Mesothelial cell of epicardium (in vitro differentiated cells): ENCODE results near the gene VPS29. TPM values are rescaled to one million over a fixed set of nuclear protein-coding genes. Genes with fewer than 3 reads are reported as not detected.

Experiments
- DNase-seq, 2 experiments: peaks; one replicate each; pipeline ENCODE4 v3.0.0; 2021; ENCODE audit warnings: low spot score in 2 of 2; ENCODE audit not compliant: unreplicated experiment in 2 of 2
- H3K27ac Mint-ChIP-seq: 2 replicates; pipeline ENCODE4 v1.8.0; 2021; ENCODE audit warnings: mixed read lengths
- H3K27me3 Mint-ChIP-seq: 2 replicates; pipeline ENCODE4 v1.8.0; 2021; ENCODE audit warnings: low read depth, mixed read lengths
- H3K36me3 Mint-ChIP-seq: 2 replicates; pipeline ENCODE4 v1.8.0; 2021; ENCODE audit warnings: mixed read lengths
- H3K4me1 Mint-ChIP-seq: 2 replicates; pipeline ENCODE4 v1.8.0; 2021; ENCODE audit warnings: mixed read lengths
- H3K4me3 Mint-ChIP-seq: 2 replicates; pipeline ENCODE4 v1.8.0; 2021; ENCODE audit warnings: mild to moderate bottlenecking, moderate library complexity, mixed read lengths
- H3K9me3 Mint-ChIP-seq: 2 replicates; pipeline ENCODE4 v1.8.0; 2021; ENCODE audit warnings: mixed read lengths
- total RNA-seq: library from RNA; stranded (reverse); gene quantifications from 3 replicates; pipeline ENCODE4 v1.2.1, GENCODE V29; 2021
- TF ChIP-seq, protein P1 (sequence below): fragments of 200-600 bp; sonication (generic); IDR thresholded peaks from one replicate; pipeline ENCODE4 v1.5.0; 2021; ENCODE audit warnings: antibody characterized with exemption; ENCODE audit not compliant: unreplicated experiment

VPS29 gene
- total RNA-seq, 1 donor from 2014 or later = 77.0 TPM

DNA sequence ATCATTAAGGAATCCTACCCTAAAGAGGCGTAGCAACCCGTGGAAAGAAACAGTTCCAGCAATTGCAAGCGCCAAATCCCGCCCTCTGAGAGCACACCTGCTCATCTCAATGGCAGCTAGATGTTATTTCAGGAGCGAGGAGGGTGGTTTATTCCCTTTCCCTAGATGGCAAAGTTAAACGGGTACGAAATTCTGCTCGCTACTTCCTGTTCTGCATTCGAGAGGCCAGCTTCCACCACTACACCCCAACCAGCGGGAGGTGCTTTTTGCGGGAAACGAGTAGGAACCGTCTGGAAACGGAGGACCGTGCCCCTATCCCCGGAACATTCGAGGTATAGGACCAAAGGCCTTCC lies 536 bp downstream of the VPS29 start:
- Mint-ChIP-seq H3K27ac (peak overlapping the region; percentile 97), H3K27me3 (no peaks in the 10 kb centered on the region), H3K9me3 (peaks cover 6% of the 10 kb centered on the region), H3K4me3 (peak overlapping the region; percentile 98), H3K36me3 (peaks cover 2% of the 10 kb centered on the region), H3K4me1 (peaks cover 31% of the 10 kb centered on the region)
- DNase-seq = peak in 1 of 2 experiments; percentile 38
- TF ChIP-seq, protein P1, sequence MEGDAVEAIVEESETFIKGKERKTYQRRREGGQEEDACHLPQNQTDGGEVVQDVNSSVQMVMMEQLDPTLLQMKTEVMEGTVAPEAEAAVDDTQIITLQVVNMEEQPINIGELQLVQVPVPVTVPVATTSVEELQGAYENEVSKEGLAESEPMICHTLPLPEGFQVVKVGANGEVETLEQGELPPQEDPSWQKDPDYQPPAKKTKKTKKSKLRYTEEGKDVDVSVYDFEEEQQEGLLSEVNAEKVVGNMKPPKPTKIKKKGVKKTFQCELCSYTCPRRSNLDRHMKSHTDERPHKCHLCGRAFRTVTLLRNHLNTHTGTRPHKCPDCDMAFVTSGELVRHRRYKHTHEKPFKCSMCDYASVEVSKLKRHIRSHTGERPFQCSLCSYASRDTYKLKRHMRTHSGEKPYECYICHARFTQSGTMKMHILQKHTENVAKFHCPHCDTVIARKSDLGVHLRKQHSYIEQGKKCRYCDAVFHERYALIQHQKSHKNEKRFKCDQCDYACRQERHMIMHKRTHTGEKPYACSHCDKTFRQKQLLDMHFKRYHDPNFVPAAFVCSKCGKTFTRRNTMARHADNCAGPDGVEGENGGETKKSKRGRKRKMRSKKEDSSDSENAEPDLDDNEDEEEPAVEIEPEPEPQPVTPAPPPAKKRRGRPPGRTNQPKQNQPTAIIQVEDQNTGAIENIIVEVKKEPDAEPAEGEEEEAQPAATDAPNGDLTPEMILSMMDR = no peak

DNA sequence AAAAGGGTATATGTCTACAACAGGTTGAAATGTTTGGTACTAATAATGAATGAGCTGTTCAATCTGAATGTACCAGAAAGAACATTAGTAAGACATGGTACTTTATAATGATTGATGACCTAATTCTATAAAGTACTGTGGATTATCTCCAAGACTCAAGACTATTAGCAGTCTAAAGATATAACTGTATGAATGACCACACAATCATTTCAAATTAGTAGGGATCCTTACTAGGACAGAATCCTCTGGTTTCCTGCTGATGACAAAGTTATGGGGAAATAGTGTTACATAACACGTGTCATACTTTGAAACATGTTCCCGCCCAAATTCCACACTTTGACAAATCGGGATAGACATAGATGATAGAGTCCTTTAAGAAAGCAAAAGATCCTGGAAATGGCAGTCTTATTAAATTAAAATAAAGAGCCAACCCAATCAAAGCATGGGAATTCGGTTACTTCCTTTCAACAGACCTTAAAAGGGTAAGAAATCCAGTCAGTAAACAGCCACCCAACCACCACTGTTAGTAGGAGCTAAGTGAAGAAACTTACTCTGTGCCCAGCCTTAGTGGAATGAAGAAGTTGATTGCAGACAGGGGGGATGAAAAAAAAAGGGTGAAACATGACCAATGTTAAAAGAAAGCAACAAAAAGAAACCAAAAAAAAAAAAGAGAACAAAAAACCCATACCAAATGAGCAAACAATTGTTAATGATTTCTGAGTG lies 2.8 kb downstream of the VPS29 start:
- Mint-ChIP-seq H3K4me3 (no peak overlapping the region), H3K4me1 (peaks cover 31% of the 10 kb centered on the region), H3K9me3 (peaks cover 6% of the 10 kb centered on the region), H3K27ac (peak overlapping the region; percentile 66), H3K27me3 (no peaks in the 10 kb centered on the region), H3K36me3 (peaks cover 11% of the 10 kb centered on the region)
- TF ChIP-seq, protein P1 = no peak
- no peak for DNase-seq

DNA sequence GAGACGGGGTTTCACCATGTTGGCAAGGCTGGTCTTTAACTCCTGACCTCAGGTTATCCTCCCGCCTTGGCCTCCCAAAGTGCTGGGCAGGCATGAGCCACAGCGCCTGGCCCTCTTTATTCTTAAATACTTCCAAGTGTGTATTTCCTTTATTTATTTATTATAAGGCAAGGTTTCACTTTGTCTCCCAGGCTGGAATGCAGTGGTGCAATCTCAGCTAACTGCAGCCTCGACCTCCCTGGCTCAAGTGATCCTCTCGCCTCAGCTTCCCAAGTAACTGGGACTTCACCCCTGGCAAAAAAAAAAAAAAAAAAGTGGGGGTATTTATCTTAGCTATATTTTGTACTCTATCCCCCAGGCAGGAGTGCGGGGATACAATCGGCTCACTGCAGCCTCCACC lies 26.5 kb downstream of the VPS29 start:
- no peaks in the 10 kb centered on the region for H3K27me3 Mint-ChIP-seq
- H3K4me3 Mint-ChIP-seq = no peak overlapping the region
- no peaks in the 10 kb centered on the region for H3K9me3 Mint-ChIP-seq
- H3K4me1 Mint-ChIP-seq = no peaks in the 10 kb centered on the region
- H3K27ac Mint-ChIP-seq = no peak overlapping the region
- TF ChIP-seq, protein P1 = no peak
- H3K36me3 Mint-ChIP-seq = peaks cover 7% of the 10 kb centered on the region
- DNase-seq = no peak

DNA sequence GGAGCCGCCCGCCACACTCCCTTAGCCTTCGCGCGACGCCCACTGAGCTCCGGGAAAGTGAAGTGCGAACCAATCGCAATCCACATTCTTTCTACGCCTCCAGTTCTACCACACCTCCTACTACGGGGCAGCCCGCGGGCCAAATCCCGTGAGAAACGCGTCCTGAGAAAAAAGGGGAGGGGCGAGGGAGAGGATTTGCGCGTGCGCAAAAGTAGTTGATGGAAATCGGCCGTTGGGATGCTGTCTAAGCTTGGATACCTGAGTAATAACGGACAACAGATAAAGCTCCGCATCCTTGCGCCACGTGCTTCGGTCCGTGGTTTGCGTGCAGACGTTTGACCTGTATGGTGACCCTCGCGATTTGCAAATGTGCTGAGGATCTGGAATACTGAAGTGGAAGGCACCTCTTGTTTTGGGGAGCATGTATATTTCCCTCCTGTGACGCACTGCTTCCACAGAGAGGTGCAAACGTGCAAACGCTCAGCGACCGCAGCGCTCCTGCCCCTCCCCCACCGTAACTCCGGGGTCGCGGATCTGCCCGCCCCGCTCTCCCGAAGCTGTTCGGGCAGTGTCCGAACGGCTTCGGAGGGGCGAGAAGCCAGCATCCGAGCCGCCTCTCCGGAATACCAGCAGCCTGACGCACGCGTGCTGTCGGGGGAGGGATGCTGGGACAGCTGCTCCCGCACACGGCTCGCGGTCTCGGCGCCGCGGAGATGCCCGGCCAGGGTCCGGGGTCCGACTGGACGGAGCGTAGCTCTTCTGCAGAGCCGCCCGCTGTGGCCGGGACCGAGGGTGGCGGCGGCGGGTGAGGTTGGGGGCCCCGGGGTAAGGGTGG lies 33.5 kb downstream of the VPS29 start, which contains the start of the genes FAM216A and GPN3:
TSS of gene FAM216A (plus strand) at position 632 of the 835 bp plus-strand sequence. CDS start at position 663, 31 bp downstream.
TSS of gene GPN3 (minus strand) at position 44 of the 835 bp plus-strand sequence. CDS start 54 bp downstream, outside the sequence.
- DNase-seq = peak; percentile 92 to 96
- peaks cover 6% of the 10 kb centered on the region for H3K36me3 Mint-ChIP-seq
- TF ChIP-seq, protein P1 = no peak
- H3K4me3 Mint-ChIP-seq = peak within 1 kb of the TSS; percentile 94
- peak within 1 kb of the TSS; percentile 99 for H3K27ac Mint-ChIP-seq
- peaks cover 15% of the 10 kb centered on the region for H3K4me1 Mint-ChIP-seq
- H3K9me3 Mint-ChIP-seq = no peaks in the 10 kb centered on the region
- H3K27me3 Mint-ChIP-seq = no peaks in the 10 kb centered on the region

DNA sequence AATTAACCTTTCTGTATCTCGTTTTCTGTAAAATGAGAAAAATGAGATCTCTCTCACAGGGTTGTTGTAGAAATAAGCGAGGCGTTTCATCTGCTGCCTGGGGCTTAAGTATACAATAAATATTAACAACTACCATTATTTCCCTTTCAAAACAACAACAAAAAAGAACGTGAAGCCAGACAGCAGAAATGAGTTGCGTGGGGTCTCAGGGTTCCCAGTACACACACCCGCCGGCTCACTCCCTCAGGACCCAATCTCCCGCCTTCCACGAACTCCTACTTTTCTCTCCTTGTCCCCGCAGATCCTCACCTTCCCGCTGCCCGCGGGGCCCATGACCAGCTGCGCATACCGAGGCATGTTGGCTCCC lies 34.1 kb downstream of the VPS29 start:
- H3K4me1 Mint-ChIP-seq = peaks cover 15% of the 10 kb centered on the region
- no peaks in the 10 kb centered on the region for H3K27me3 Mint-ChIP-seq
- no peak for DNase-seq
- no peaks in the 10 kb centered on the region for H3K9me3 Mint-ChIP-seq
- TF ChIP-seq, protein P1 = no peak
- peak overlapping the region; percentile 94 for H3K4me3 Mint-ChIP-seq
- H3K27ac Mint-ChIP-seq = peak overlapping the region; percentile 99
- H3K36me3 Mint-ChIP-seq = peaks cover 6% of the 10 kb centered on the region
